H54 (cell line): ENCODE results near the gene CGAS.
"Not testable (repeated sequence)": the region's sequence is repeated elsewhere in the genome, so short reads cannot be mapped to it uniquely, and the experiment has no call there.

Experiments used
- DNase-seq: peaks from one replicate; pipeline ENCODE4 v3.0.0; 2011; ENCODE audit warnings: low spot score, mixed read lengths; ENCODE audit not compliant: insufficient read length
- FAIRE-seq: peaks from 3 replicates; lab custom pipeline; 2011; peaks lifted over from hg19 to GRCh38; lab: Jason Lieb, UNC
- POLR2A ChIP-seq: IDR thresholded peaks from 2 replicates; pipeline ENCODE4 v1.6.1; 2011; ENCODE audit warnings: low read depth, mild to moderate bottlenecking, low read length

Gene CGAS

DNA sequence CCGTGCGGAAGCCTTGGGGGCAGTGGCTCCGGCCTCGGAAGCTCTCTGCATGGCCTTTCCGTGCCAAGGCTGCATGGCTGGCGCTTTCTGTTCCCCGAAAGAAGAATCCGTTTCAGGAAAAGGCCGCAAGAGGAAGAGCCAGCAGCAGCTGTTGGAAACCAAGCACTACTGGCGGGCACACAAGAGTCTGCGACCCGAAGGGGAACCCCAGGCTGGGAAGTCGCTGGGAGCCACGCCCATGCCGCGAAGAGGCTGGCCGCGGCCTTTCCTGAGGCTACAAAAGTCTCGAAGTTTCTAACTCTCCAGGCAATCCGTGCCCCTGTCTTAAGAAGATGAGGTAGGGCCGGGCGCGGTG, at the start of gene CGAS:
Gene CGAS (minus strand): TSS at position 191 of the 355 bp plus-strand sequence. CDS start 116 bp downstream, at position 75.
- peak; percentile 13 for DNase-seq
- FAIRE-seq = no peak
- no peak for TF ChIP-seq POLR2A

DNA sequence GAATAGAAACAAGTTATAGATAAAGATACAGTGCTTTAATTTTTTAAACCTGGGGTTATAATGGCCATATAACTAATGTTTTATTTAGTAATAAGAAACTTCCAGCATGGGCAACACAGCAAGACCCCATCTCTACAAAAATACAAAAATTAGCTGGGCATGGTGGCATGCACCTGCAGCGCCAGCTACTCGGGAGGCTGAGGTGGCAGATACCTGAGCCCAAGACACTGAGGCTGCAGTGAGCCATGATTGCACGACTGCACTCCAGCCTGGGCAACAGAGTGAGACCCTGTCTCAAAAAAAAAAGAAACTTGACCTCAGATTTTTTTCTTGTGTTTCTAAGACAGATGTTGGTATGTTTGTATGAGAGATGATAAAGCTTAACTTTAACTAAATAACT, 45.8 kb upstream of the CGAS start:
- DNase-seq (no peak), FAIRE-seq (no peak)
- TF ChIP-seq POLR2A = no peak

DNA sequence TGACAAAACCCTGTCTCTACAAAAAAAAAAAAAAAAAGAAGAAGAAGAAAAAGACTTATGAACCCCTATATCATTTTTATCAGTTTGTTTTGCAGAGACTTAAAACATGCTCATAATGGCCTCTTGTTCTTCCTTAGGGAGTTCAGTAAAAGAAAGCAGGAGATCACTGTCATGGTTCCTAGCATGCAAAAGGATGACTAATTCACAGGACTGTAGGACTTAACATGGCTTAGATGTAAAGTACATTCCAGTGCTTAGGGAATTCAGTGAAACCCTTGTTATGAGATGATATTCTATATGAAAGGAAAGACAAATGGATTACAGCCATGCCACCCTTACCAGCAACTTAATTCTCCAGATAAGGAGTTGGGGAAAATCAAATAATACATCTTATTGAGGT, 39.3 kb upstream of the CGAS start:
- FAIRE-seq (no peak), DNase-seq (no peak)
- TF ChIP-seq POLR2A = no peak

DNA sequence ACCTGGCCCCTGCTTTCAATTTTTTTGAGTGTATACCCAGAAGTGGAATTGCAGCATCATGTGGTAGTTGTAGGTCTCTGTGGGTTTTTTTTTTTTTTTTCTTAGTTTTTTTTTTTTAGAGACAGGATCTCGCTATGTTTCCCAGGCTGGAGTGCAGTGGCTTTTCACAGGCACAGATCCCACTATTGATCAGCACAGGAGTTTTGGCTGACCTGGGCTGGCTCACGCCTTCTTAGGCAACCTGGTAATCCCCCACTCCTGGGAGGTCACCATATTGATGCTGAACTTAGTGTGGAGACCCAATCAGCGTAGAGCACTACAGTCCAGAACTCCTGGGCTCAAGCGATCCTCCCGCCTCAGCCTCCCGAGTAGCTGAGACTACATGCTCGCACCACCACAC, 35.4 kb upstream of the CGAS start:
- no peak for FAIRE-seq
- no peak for TF ChIP-seq POLR2A
- DNase-seq = no peak

DNA sequence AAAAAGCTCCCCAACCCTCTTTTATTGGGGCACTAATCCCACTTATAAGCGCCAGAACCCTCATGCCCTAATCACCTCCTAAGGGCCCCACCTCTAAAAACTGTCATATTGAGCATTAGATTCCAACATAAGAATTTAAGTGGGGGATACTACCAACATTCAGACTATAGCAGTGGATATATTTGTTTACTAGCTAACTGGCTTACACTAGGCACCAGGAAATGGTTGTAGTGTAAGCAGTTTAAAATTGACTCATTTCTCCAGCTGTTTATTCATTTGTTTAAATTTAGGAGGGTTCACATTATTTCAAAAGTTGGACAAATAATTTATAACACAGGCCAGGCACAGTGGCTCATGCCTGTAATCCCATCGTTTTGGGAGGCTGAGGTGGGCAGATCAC, 32.3 kb upstream of the CGAS start:
- DNase-seq = no peak
- FAIRE-seq = no peak
- no peak for TF ChIP-seq POLR2A

DNA sequence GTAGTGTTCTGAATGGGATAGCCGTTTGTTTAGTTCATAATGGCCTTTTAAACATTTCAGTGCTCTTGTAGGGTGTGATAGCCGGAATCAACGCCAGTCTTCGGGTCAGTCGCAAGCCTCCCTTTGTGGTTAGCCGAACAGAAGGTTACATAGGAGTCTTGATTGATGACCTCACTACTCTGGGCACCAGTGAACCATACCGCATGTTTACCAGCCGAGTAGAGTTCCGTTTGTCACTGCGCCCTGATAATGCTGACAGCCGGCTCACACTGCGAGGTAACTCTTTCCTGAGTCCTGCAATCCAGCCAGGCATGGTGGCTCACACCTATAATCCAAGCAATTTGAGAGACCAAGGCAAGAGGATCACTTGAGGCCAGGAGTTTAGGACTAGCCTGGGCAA, 29.9 kb upstream of the CGAS start:
- FAIRE-seq = no peak
- no peak for TF ChIP-seq POLR2A
- no peak for DNase-seq

DNA sequence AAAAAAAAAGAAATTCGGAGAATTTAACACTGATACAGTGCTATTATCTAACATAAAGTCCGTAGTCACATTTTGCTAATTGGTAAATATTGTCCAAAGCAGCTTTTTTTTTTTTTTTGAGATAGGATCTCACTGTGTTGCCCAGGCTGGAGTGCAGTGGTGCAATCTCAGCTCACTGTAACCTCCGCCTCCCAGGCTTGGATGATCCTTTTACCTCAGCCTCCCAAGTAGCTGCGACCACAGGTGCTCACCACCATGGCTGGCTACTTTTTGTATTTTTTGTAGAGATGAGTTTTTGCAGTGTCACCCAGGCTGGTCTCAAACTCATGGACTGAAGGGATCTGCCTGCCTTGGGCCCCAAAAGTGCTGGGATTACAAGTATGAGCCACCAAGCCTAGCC, 25.3 kb upstream of the CGAS start:
- no peak for FAIRE-seq
- DNase-seq = no peak
- TF ChIP-seq POLR2A = no peak

DNA sequence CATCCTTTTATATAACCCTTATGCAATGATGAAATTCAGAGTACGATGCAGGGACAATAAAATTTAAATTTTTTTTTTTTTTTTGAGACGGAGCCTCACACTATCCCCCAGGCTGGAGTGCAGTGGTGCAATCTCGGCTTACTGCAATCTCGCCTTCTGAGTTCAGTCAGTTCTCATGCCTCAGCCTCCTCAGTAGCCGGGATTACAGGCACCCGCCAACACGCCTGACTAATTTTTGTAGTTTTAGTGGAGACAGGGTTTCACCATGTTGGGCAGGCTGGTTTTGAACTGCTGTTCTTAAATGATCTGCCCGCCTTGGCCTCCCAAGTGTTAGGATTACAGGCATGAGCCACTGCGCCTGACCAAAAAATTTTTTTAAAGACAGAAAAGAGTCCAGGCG, 24.6 kb upstream of the CGAS start:
- FAIRE-seq (no peak), DNase-seq (no peak)
- TF ChIP-seq POLR2A = no peak

DNA sequence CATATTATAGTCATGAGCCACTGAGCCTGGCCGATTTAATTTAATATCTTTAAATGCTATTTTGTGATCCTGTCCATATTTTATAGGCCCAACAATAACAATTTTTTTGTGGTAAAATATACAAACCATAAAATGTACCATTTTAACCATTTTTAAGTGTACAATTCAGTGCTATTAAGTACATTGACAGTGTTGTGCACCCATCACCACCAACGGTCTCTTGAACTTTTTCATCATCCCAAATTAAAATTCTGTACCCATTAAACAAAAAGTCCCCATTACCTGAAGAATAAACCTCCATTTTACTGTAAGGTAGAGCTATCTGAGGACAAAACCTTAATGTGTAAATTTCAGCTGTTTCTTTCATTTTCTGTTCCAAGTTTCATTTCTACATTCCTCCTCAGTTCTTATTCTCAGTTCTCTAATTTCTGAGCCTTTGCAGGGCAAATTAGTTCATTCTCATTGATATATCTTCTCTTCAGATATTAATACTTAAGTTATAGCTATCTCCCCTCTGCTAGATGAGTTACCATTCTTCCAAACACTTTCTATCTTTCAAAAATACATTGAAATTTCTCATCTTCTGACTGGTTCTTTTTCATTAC, 19.7 kb upstream of the CGAS start:
- TF ChIP-seq POLR2A = no peak
- DNase-seq = no peak
- no peak for FAIRE-seq

DNA sequence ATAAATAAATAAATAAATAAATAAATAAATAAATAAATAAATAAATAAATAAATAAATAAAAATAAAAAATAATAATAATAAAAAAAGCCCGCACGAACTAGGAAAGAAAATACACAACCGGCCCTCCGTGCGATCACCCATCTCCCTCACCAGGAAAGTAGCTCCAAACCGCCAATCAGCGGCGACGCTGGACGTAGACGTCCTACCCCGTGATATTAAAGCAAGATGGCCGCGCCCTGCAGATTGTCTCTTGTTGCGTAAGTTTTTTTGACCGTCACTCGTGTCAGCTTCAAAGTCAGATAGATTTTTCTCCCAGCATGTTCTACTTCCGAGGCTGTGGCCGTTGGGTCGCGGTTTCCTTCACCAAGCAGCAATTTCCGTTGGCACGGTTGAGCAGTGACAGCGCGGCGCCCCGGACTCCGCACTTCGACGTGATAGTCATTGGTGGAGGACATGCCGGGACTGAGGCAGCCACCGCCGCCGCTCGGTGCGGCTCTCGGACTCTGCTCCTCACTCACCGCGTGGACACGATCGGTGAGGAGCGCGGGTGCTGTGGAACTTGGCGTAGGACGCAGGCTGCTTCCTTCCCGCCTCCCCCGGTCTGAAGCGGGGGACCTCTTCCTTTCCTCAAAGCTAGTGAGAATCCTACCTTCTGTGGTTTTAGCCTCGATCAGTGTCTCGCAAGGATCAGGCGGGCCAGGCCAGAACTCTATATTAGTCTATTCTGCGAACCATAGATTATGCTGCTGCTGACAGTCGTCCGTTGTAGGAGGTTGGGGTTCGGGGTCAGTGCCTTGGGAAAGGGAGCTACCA, 9.6 kb upstream of the CGAS start, which contains the start of gene MTO1:
Gene MTO1 (plus strand): TSS at position 201 of the 814 bp plus-strand sequence. CDS start 118 bp downstream, at position 319.
- peak; percentile 55 for TF ChIP-seq POLR2A

DNA sequence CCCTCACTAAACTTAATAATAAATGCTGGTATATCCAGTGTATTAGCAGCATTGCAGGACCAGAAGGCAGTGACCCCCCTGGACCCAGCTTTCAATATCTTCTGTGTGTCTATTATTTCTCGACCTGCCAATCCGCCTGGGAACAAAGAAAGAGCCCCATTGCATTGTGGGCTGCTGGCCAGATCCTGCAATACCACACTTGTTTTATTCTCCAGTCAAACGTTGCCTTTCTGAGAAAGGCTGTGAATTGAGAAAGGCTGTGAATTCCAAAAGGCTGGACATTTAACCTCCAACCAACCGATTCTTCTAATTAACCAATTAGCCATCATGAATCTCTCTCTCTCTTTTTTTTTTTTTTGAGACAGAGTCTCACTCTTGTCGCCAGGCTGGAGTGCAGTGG, 8.0 kb upstream of the CGAS start:
- DNase-seq = no peak
- no peak for FAIRE-seq
- no peak for TF ChIP-seq POLR2A

More for the DNA sequence above, 9.6 kb upstream of the CGAS start, which contains the start of gene MTO1:
- FAIRE-seq (peak; percentile 36), DNase-seq (peak; percentile 82)

DNA sequence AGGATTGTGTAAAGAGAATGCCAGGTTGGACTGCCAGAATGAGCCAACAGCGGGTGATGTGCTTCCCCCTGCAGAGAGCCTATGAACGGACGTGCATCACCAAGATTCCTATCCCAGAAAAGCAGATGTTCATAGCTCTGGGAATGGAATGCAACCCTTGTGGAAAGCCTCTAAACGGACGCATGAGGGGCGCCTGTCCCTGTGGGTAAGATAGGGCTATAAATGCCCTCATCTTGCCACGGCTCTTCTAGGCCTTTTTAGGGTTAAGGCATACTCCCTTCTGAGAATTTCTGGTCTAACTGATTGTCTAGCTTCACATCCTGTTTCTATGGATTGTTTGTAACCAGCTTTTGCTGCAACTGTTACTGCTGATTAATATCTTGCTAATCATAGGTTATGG, 7.4 kb upstream of the CGAS start:
- FAIRE-seq, DNase-seq: not testable (repeated sequence)

DNA sequence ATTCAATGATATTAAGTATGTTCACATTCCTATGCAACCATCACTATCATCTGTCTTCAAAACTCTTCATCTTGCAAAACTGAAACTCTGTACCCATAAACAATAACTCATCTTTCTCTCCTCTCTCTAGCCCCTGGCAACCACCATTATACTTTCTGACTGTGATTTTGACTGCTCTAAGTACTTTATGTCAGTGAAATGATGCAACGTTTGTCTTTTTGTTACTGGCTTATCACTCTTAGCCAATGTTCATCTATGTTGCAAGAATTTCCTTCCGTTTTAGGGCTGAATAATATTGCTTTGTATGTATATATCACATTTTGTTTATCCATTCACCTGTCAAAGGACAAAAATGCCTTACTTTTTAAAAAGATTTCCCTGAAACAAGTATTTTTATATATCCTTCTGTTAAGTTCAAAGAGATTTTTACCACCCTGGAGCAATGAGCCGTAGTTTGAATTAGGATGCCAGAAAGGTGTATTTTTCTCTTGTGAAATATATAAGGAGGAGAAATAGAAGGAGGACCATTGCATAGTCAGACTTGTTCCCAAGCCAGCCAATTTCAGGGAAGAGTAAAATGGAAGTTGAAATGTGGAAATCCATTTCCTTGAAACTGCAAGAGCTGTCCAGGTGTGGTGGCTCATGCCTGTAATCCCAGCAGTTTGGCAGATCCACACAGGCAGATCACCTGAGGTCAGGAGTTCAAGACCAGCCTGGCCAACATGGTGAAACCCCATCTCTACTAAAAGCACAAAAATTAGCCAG, 4.0 kb upstream of the CGAS start:
- DNase-seq = no peak
- no peak for FAIRE-seq
- no peak for TF ChIP-seq POLR2A
